ENCODE data around the gene SPNS3. TPM values are rescaled to one million over a fixed set of nuclear protein-coding genes. Genes with fewer than 3 reads are reported as not detected.

SPNS3 gene
- total and polyA plus RNA-seq, 2 donors (not counting 1 experiment from before 2014, with no cell fraction given): 0.44 to 0.52 TPM

- ATAC-seq (ENCODE audit: low read depth): no peak
- no peaks in the 10 kb centered on the region for H4K20me1 ChIP-seq (ENCODE audit: control insufficient read depth, insufficient read depth, low read length, poor library complexity, severe bottlenecking)
- H3K9ac ChIP-seq (ENCODE audit: low read length): no peak overlapping the region
- H3K27ac Mint-ChIP-seq: no peak overlapping the region
- WGBS (ENCODE audit: insufficient coverage): 98% methylated on average over 5 of the region's 10 CpGs
- H3K9me3 ChIP-seq (ENCODE audit: control extremely low read depth in 1 of 3, control insufficient read depth in 2 of 3, insufficient read depth in 1 of 3, low read length in 2 of 3): no peaks in the 10 kb centered on the region
- no peak overlapping the region for H3K4me3 ChIP-seq (ENCODE audit: control extremely low read depth in 1 of 5, extremely low read depth in 1 of 5, insufficient read depth in 1 of 5, low read depth in 2 of 5, low read length in 4 of 5)
- H3K27ac ChIP-seq (ENCODE audit: low read length in 2 of 2): no peak overlapping the region
- H3K4me2 ChIP-seq (replicated peaks; ENCODE audit: low read depth, low read length, poor library complexity, severe bottlenecking): no peak overlapping the region
- no peak overlapping the region for H2AFZ ChIP-seq (ENCODE audit: insufficient read depth, low read depth, low read length, poor library complexity, severe bottlenecking)
- H3K79me2 ChIP-seq (ENCODE audit: control insufficient read depth, insufficient read depth, low read length): no peaks in the 10 kb centered on the region
- no peaks in the 10 kb centered on the region for H3K27me3 ChIP-seq (replicated peaks in 1 of 4; ENCODE audit: control extremely low read depth in 1 of 4, control insufficient read depth in 3 of 4, insufficient read depth in 4 of 4, low read length in 3 of 4)
- POLR2A ChIA-PET: interaction anchor here (0.6 to 1.3 kb wide), 2 partner anchors 17 to 40 kb away, joined by 5 to 6 read pairs; partner anchors contain the start of gene UBE2G1
- no peaks in the 10 kb centered on the region for H3K36me3 ChIP-seq (replicated peaks in 1 of 2; ENCODE audit: control extremely low read depth in 1 of 2, control insufficient read depth in 1 of 2, extremely low read depth in 1 of 2, insufficient read depth in 2 of 2, low read length in 1 of 2)
- no peaks in the 10 kb centered on the region for H3K9me3 Mint-ChIP-seq (ENCODE audit: insufficient read depth)
- no peak overlapping the region for H3K4me3 Mint-ChIP-seq
- CTCF ChIA-PET: interaction anchor here (1.2 to 4.7 kb wide), 3 partner anchors 28 to 190 kb away, joined by 4 to 25 read pairs (median 7); no protein-coding TSS in a partner anchor
- intact Hi-C loops (cut with micrococcal nuclease): no loop called here
- no peak for TF ChIP-seq EZH2 (IDR thresholded peaks at IDR 0.05; ENCODE audit: borderline replicate concordance, insufficient read depth, low read depth, low read length, poor library complexity, severe bottlenecking)
- TF ChIP-seq CTCF (IDR thresholded peaks at IDR 0.05): no peak
- no peak for DNase-seq
- H3K4me1 Mint-ChIP-seq: peaks cover 6% of the 10 kb centered on the region
- no peaks in the 10 kb centered on the region for H3K27me3 Mint-ChIP-seq
- peaks cover 6 to 7% of the 10 kb centered on the region in 2 donors for H3K4me1 ChIP-seq (ENCODE audit: control insufficient read depth in 2 of 2, insufficient read depth in 2 of 2, low read length in 2 of 2)
Measured at GRCh38 chr17:4406386-4406785, 27.4 kb upstream of the SPNS3 start.

GRCh38 chr17:4407216-4407615 is 26.5 kb upstream of the SPNS3 start:
- Histone ChIP-seq H4K20me1 (ENCODE audit: control insufficient read depth, insufficient read depth, low read length, poor library complexity, severe bottlenecking) (no peaks in the 10 kb centered on the region), H3K36me3 (replicated peaks in 1 of 2; ENCODE audit: control extremely low read depth in 1 of 2, control insufficient read depth in 1 of 2, extremely low read depth in 1 of 2, insufficient read depth in 2 of 2, low read length in 1 of 2) (no peaks in the 10 kb centered on the region), H3K9ac (ENCODE audit: low read length) (no peak overlapping the region), H3K27ac (ENCODE audit: low read length in 2 of 2) (no peak overlapping the region), H3K4me1 (ENCODE audit: control insufficient read depth in 2 of 2, insufficient read depth in 2 of 2, low read length in 2 of 2) (peaks cover 6 to 7% of the 10 kb centered on the region in 2 donors), H3K79me2 (ENCODE audit: control insufficient read depth, insufficient read depth, low read length) (no peaks in the 10 kb centered on the region), H3K9me3 (ENCODE audit: control extremely low read depth in 1 of 3, control insufficient read depth in 2 of 3, insufficient read depth in 1 of 3, low read length in 2 of 3) (no peaks in the 10 kb centered on the region), H2AFZ (ENCODE audit: insufficient read depth, low read depth, low read length, poor library complexity, severe bottlenecking) (no peak overlapping the region), H3K4me3 (ENCODE audit: control extremely low read depth in 1 of 5, extremely low read depth in 1 of 5, insufficient read depth in 1 of 5, low read depth in 2 of 5, low read length in 4 of 5) (no peak overlapping the region), H3K4me2 (replicated peaks; ENCODE audit: low read depth, low read length, poor library complexity, severe bottlenecking) (no peak overlapping the region), H3K27me3 (replicated peaks in 1 of 4; ENCODE audit: control extremely low read depth in 1 of 4, control insufficient read depth in 3 of 4, insufficient read depth in 4 of 4, low read length in 3 of 4) (no peaks in the 10 kb centered on the region)
- TF ChIP-seq EZH2 (IDR thresholded peaks at IDR 0.05; ENCODE audit: borderline replicate concordance, insufficient read depth, low read depth, low read length, poor library complexity, severe bottlenecking) (no peak), CTCF (IDR thresholded peaks at IDR 0.05) (no peak)
- DNase-seq (no peak), ATAC-seq (ENCODE audit: low read depth) (no peak)
- WGBS (ENCODE audit: insufficient coverage): no CpG with 5 or more reads among the region's 7 CpGs
- Mint-ChIP-seq H3K4me3 (no peak overlapping the region), H3K4me1 (peaks cover 6% of the 10 kb centered on the region), H3K27me3 (no peaks in the 10 kb centered on the region), H3K27ac (no peak overlapping the region), H3K9me3 (ENCODE audit: insufficient read depth) (no peaks in the 10 kb centered on the region)
- intact Hi-C loops (cut with micrococcal nuclease): no loop called here
- CTCF ChIA-PET: interaction anchor here (0.6 to 4.7 kb wide), 3 partner anchors 10 to 191 kb away, joined by 3 to 25 read pairs (median 5); no protein-coding TSS in a partner anchor
- POLR2A ChIA-PET: interaction anchor here (0.6 to 0.7 kb wide), 2 partner anchors 16 to 53 kb away, joined by 3 to 5 read pairs; no protein-coding TSS in a partner anchor

All from B cell (primary cell).